ENCODE measurements around the gene SORBS1.

- TF ChIP-seq, protein P1, sequence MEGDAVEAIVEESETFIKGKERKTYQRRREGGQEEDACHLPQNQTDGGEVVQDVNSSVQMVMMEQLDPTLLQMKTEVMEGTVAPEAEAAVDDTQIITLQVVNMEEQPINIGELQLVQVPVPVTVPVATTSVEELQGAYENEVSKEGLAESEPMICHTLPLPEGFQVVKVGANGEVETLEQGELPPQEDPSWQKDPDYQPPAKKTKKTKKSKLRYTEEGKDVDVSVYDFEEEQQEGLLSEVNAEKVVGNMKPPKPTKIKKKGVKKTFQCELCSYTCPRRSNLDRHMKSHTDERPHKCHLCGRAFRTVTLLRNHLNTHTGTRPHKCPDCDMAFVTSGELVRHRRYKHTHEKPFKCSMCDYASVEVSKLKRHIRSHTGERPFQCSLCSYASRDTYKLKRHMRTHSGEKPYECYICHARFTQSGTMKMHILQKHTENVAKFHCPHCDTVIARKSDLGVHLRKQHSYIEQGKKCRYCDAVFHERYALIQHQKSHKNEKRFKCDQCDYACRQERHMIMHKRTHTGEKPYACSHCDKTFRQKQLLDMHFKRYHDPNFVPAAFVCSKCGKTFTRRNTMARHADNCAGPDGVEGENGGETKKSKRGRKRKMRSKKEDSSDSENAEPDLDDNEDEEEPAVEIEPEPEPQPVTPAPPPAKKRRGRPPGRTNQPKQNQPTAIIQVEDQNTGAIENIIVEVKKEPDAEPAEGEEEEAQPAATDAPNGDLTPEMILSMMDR (IDR thresholded peaks at IDR 0.05) = no peak
- TF ChIP-seq POLR2AphosphoS5 (IDR thresholded peaks at IDR 0.05) = no peak
Observed at GRCh38 chr10:95493862-95494261, 67.3 kb downstream of the SORBS1 start.
